Right lobe of liver (tissue), 4 donors: Measurements from ENCODE around the gene TSPY1.
"Not testable (repeated sequence)": the region's sequence is repeated elsewhere in the genome, so short reads cannot be mapped to it uniquely, and the experiment has no call there.

Experiments used
- POLR2A ChIP-seq: fragments of 450-650 bp; IDR thresholded peaks from one replicate; pipeline ENCODE4 v1.6.1; 2017; ENCODE audit warnings: antibody characterized with exemption, mild to moderate bottlenecking
- TF ChIP-seq, protein P1 (sequence below), 4 donors: fragments of 200-600 bp in 3 of 4; fragments of 450-650 bp in 1 of 4; IDR thresholded peaks; one replicate each; pipeline versions ENCODE4 v1.5.1 to v1.8.0; 2016 to 2022; ENCODE audit warnings: antibody characterized with exemption in 4 of 4, mild to moderate bottlenecking in 2 of 4
- donor health status: DM: no; HTN: no; CAD: no.
- donor health status: DM: no; HTN: no; CAD: no.
- donor health status: DM: no; HTN: yes; CAD: no.

DNA sequence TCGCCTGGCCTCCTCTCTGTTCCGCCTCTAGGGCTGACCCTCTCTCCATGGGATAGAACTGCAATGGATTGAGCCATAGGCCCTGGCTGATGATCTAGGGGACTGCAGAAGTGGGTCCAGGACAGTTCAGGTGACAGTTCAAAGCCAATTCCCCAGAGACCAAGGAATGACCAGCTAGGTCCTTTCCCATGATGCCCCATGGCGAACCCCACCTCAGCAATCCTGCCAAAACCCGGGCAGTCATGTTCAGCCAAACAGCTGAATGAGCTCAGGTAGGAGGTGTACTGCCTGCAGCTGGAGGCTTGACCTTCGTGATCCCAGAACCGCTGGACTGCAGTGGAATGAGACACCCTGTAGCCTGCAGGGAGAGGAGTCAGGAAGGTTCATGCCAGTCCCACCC lies 37.6 kb downstream of the TSPY1 start:
- TF ChIP-seq, protein P1, sequence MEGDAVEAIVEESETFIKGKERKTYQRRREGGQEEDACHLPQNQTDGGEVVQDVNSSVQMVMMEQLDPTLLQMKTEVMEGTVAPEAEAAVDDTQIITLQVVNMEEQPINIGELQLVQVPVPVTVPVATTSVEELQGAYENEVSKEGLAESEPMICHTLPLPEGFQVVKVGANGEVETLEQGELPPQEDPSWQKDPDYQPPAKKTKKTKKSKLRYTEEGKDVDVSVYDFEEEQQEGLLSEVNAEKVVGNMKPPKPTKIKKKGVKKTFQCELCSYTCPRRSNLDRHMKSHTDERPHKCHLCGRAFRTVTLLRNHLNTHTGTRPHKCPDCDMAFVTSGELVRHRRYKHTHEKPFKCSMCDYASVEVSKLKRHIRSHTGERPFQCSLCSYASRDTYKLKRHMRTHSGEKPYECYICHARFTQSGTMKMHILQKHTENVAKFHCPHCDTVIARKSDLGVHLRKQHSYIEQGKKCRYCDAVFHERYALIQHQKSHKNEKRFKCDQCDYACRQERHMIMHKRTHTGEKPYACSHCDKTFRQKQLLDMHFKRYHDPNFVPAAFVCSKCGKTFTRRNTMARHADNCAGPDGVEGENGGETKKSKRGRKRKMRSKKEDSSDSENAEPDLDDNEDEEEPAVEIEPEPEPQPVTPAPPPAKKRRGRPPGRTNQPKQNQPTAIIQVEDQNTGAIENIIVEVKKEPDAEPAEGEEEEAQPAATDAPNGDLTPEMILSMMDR (IDR thresholded peaks at IDR 0.05): not testable (repeated sequence)
- not testable (repeated sequence) for TF ChIP-seq POLR2A
